Osteoblast (primary cell): Measurements from ENCODE around the gene HSDL2. TPM values are rescaled to one million over a fixed set of nuclear protein-coding genes. Genes with fewer than 3 reads are reported as not detected.
A peak's percentile ranks its signal among the peaks of the same experiment; 100 is the strongest.

Source experiments
- DNase-seq: peaks from one replicate; pipeline ENCODE4 v3.0.0; 2011; ENCODE audit warnings: low spot score, mixed read lengths; ENCODE audit not compliant: insufficient read length; ENCODE audit errors: missing footprints
- H2AFZ ChIP-seq: 2 replicates; pipeline ENCODE4 v1.6.0; 2011; ENCODE audit warnings: mild to moderate bottlenecking, low read length
- H3K27ac ChIP-seq: 2 replicates; pipeline ENCODE4 v1.5.1; 2011; ENCODE audit warnings: mild to moderate bottlenecking, low read depth, low read length, moderate library complexity
- H3K27me3 ChIP-seq: 2 replicates; pipeline ENCODE4 v1.6.0; 2012; ENCODE audit warnings: mild to moderate bottlenecking, control low read depth, inconsistent platforms, low read length, moderate library complexity; ENCODE audit not compliant: insufficient read depth
- H3K36me3 ChIP-seq: 2 replicates; pipeline ENCODE4 v1.5.1; 2011; ENCODE audit warnings: mild to moderate bottlenecking, low read length, control low read depth, moderate library complexity; ENCODE audit not compliant: insufficient read depth
- H3K4me1 ChIP-seq: 2 replicates; pipeline ENCODE4 v1.5.1; 2011; ENCODE audit warnings: mild to moderate bottlenecking, low read length, control low read depth, moderate library complexity; ENCODE audit not compliant: insufficient read depth
- H3K4me2 ChIP-seq: 2 replicates; pipeline ENCODE4 v1.6.0; 2011; ENCODE audit warnings: mild to moderate bottlenecking, low read length; ENCODE audit not compliant: insufficient read depth
- H3K4me3 ChIP-seq: fragments of 200-600 bp; sonication (generic); 3 replicates; pipeline ENCODE4 v1.5.1; 2012; ENCODE audit warnings: mild to moderate bottlenecking, low read length, inconsistent platforms; ENCODE audit not compliant: insufficient read depth
- H3K79me2 ChIP-seq: 2 replicates; pipeline ENCODE4 v1.6.0; 2012; ENCODE audit warnings: mild to moderate bottlenecking, low read length, control low read depth, inconsistent platforms; ENCODE audit not compliant: insufficient read depth
- H3K9me3 ChIP-seq: 2 replicates; pipeline ENCODE4 v1.5.1; 2011; ENCODE audit warnings: low read depth, low read length, control low read depth
- H4K20me1 ChIP-seq: 2 replicates; pipeline ENCODE4 v1.6.0; 2012; ENCODE audit warnings: mild to moderate bottlenecking, low read length, control low read depth; ENCODE audit not compliant: insufficient read depth
- total RNA-seq: library from RNA; depleted of rRNA; stranded (reverse); fragments of >200 nt; gene quantifications from 2 replicates; pipeline ENCODE4 v1.2.3, GENCODE V29; 2012
- TF ChIP-seq, protein P1 (sequence below): IDR thresholded peaks from 2 replicates; pipeline ENCODE4 v1.5.1; 2011; ENCODE audit warnings: mild to moderate bottlenecking, low read depth, low read length, moderate library complexity; ENCODE audit errors: extremely low read depth

The HSDL2 gene
- total RNA-seq, 1 donor = 42.3 TPM

DNA sequence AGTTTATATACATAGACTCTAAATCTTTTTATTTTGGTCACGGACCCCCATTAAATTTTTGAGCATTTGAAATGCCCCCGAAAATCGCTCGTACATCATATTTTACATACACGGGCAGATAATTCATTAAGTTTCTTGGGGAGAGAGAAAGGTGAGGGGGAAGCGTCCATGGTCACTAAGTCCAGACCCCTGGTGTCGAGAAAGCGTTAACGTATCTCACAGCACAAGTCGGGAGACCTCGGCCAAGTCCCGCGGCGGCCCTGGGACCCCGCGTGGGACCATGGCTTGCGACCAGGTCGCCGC lies 47.3 kb upstream of the HSDL2 start:
- Histone ChIP-seq H3K4me2 (peak overlapping the region; percentile 86), H3K27ac (peak overlapping the region; percentile 83), H3K9me3 (no peaks in the 10 kb centered on the region), H3K36me3 (no peaks in the 10 kb centered on the region), H2AFZ (peak overlapping the region; percentile 80), H3K27me3 (no peaks in the 10 kb centered on the region), H3K4me3 (peak overlapping the region; percentile 92), H3K79me2 (peaks cover 57% of the 10 kb centered on the region), H4K20me1 (peaks cover 16% of the 10 kb centered on the region), H3K4me1 (peaks cover 19% of the 10 kb centered on the region)
- TF ChIP-seq, protein P1, sequence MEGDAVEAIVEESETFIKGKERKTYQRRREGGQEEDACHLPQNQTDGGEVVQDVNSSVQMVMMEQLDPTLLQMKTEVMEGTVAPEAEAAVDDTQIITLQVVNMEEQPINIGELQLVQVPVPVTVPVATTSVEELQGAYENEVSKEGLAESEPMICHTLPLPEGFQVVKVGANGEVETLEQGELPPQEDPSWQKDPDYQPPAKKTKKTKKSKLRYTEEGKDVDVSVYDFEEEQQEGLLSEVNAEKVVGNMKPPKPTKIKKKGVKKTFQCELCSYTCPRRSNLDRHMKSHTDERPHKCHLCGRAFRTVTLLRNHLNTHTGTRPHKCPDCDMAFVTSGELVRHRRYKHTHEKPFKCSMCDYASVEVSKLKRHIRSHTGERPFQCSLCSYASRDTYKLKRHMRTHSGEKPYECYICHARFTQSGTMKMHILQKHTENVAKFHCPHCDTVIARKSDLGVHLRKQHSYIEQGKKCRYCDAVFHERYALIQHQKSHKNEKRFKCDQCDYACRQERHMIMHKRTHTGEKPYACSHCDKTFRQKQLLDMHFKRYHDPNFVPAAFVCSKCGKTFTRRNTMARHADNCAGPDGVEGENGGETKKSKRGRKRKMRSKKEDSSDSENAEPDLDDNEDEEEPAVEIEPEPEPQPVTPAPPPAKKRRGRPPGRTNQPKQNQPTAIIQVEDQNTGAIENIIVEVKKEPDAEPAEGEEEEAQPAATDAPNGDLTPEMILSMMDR = peak; percentile 11
- DNase-seq = no peak

DNA sequence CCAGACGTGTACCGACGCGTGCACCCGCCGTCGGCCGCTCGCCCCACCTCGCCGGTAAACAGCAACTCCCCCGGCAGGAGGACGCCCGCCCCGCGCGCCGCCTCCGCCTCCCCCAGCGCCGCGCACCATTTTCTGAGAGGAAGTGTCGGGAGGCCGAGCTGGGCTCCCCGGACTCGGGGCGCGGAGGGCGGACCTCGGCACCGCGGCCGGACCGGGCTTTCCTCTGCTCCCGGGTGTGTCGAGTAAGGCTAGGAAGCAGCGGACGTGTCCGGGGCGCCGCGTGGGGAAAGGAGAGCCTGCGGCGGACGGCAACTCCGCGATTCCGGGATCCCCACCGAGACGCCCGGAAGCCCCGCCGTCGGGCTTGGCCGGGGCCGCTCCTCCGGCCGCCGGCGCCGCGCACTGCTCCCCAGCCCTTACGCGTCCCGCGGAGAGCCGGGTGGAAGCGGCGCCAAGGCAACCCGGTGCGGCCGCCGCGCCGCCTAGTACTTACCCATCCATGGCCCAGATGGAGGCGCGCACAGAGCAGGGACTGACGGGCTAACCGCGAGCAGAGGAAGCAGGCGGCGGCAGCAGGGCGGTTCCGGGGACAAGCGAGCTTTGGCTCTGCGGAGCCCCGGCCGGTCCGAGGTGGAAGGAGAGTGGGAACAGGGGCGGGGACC lies 46.8 kb upstream of the HSDL2 start, which contains the start of gene PTBP3:
Gene PTBP3 (minus strand): TSS at position 643 of the 662 bp plus-strand sequence. CDS start 35,754 bp downstream, outside the sequence.
- peaks cover 17% of the 10 kb centered on the region for H3K4me1 ChIP-seq
- H3K9me3 ChIP-seq = no peaks in the 10 kb centered on the region

DNA sequence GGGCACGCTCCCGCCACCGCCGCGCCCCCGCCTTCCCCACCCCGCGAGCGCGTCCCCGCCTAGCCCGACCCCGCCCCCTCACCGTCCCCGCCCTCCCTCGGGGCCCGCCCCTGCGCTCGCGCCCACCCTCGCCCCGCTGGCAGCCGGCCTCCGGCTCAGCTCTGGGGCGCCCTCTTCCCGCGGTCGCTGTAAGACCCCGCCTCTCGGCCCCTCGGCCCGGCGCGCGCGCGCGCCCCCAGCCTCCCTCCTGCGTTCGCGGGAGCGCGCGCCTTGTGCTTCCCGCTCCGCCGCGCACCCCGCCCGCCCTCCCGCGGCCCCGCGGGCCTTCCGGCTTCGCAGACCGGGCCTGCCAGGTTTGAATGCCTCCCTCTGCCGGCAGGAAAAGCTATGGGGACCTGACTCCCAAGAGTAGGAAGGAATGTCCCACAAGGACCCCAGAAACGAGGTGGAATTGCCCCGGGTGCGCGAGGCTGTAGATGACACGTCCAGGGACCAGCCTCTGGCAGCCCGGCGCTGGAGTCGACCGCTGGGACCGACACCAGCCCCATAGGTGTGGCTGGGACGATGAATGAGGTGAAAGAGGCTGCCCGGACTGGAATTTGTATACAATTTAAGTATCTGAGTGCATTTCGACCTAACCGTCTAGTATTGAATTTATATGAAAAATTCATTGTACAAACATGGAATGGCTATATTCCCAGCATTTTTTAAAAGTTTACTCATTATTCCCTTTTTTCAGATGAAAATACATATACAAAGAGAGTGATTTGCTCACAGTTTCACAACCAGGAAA lies 46.1 kb upstream of the HSDL2 start:
- peak overlapping the region; percentile 92 for H3K4me3 ChIP-seq
- H3K27ac ChIP-seq = peak overlapping the region; percentile 87

More for the DNA sequence above, 46.8 kb upstream of the HSDL2 start, which contains the start of gene PTBP3:
- Histone ChIP-seq H3K27me3 (no peaks in the 10 kb centered on the region), H3K4me2 (peak within 1 kb of the TSS; percentile 87), H3K36me3 (no peaks in the 10 kb centered on the region), H3K4me3 (peak within 1 kb of the TSS; percentile 92), H4K20me1 (peaks cover 14% of the 10 kb centered on the region), H2AFZ (peak within 1 kb of the TSS; percentile 81), H3K79me2 (peaks cover 53% of the 10 kb centered on the region), H3K27ac (peak within 1 kb of the TSS; percentile 87)
- peak; percentile 90 for DNase-seq
- TF ChIP-seq, protein P1 = no peak

More for the DNA sequence above, 46.1 kb upstream of the HSDL2 start:
- TF ChIP-seq, protein P1 = peak; percentile 48
- H3K4me2 ChIP-seq = peak overlapping the region; percentile 87
- H2AFZ ChIP-seq = peak overlapping the region; percentile 81
- H3K4me1 ChIP-seq = peaks cover 19% of the 10 kb centered on the region
- no peaks in the 10 kb centered on the region for H3K36me3 ChIP-seq
- no peaks in the 10 kb centered on the region for H3K9me3 ChIP-seq
- no peaks in the 10 kb centered on the region for H3K27me3 ChIP-seq
- H4K20me1 ChIP-seq = peaks cover 9% of the 10 kb centered on the region
- peaks cover 45% of the 10 kb centered on the region for H3K79me2 ChIP-seq
- peak; percentile 99 for DNase-seq
